ENCODE data around the gene NCOA3.

The NCOA3 gene

GRCh38 chr20:47653869-47654268 lies 152.2 kb downstream of the NCOA3 start:
- Histone ChIP-seq H3K4me1 (ENCODE audit: low read depth, poor library complexity, severe bottlenecking) (no peaks in the 10 kb centered on the region), H2AFZ (ENCODE audit: low read depth) (no peak overlapping the region), H3K4me2 (no peak overlapping the region), H3K4me3 (IDR thresholded peaks at IDR 0.05; ENCODE audit: insufficient read depth, low read depth, low read length) (no peak overlapping the region), H3K27ac (no peak overlapping the region), H3K27me3 (ENCODE audit: insufficient read depth, low read depth) (no peaks in the 10 kb centered on the region), H3K79me2 (ENCODE audit: insufficient read depth, low read depth) (no peaks in the 10 kb centered on the region), H3K36me3 (ENCODE audit: insufficient read depth) (0 out of 2 replicates have a peak, but pooled peaks cover 2% of the 10 kb centered on the region), H4K20me1 (ENCODE audit: insufficient read depth) (no peaks in the 10 kb centered on the region), H3K9ac (no peak overlapping the region)
- TF ChIP-seq, protein P1, sequence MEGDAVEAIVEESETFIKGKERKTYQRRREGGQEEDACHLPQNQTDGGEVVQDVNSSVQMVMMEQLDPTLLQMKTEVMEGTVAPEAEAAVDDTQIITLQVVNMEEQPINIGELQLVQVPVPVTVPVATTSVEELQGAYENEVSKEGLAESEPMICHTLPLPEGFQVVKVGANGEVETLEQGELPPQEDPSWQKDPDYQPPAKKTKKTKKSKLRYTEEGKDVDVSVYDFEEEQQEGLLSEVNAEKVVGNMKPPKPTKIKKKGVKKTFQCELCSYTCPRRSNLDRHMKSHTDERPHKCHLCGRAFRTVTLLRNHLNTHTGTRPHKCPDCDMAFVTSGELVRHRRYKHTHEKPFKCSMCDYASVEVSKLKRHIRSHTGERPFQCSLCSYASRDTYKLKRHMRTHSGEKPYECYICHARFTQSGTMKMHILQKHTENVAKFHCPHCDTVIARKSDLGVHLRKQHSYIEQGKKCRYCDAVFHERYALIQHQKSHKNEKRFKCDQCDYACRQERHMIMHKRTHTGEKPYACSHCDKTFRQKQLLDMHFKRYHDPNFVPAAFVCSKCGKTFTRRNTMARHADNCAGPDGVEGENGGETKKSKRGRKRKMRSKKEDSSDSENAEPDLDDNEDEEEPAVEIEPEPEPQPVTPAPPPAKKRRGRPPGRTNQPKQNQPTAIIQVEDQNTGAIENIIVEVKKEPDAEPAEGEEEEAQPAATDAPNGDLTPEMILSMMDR (conservative IDR thresholded peaks at IDR 0.05; ENCODE audit: low read depth, low read length), result no peak

DNA sequence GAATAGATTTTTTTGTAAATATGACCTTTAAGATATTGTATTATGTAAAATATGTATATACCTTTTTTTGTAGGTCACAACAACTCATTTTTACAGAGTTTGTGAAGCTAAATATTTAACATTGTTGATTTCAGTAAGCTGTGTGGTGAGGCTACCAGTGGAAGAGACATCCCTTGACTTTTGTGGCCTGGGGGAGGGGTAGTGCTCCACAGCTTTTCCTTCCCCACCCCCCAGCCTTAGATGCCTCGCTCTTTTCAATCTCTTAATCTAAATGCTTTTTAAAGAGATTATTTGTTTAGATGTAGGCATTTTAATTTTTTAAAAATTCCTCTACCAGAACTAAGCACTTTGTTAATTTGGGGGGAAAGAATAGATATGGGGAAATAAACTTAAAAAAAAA lies 152.7 kb downstream of the NCOA3 start:
- TF ChIP-seq, protein P1 (conservative IDR thresholded peaks at IDR 0.05; ENCODE audit: low read depth, low read length), result no peak
- Histone ChIP-seq H3K36me3 (ENCODE audit: insufficient read depth) (0 out of 2 replicates have a peak, but pooled peaks cover 2% of the 10 kb centered on the region), H3K27me3 (ENCODE audit: insufficient read depth, low read depth) (no peaks in the 10 kb centered on the region), H2AFZ (ENCODE audit: low read depth) (no peak overlapping the region), H3K9ac (no peak overlapping the region), H3K4me2 (no peak overlapping the region), H3K4me1 (ENCODE audit: low read depth, poor library complexity, severe bottlenecking) (no peaks in the 10 kb centered on the region), H3K27ac (no peak overlapping the region), H4K20me1 (ENCODE audit: insufficient read depth) (no peaks in the 10 kb centered on the region), H3K79me2 (ENCODE audit: insufficient read depth, low read depth) (no peaks in the 10 kb centered on the region), H3K4me3 (IDR thresholded peaks at IDR 0.05; ENCODE audit: insufficient read depth, low read depth, low read length) (no peak overlapping the region)

- H3K4me2 ChIP-seq, result no peak overlapping the region
- no peaks in the 10 kb centered on the region for H3K79me2 ChIP-seq (ENCODE audit: insufficient read depth, low read depth)
- H3K4me1 ChIP-seq (ENCODE audit: low read depth, poor library complexity, severe bottlenecking), result no peaks in the 10 kb centered on the region
- no peak overlapping the region for H3K9ac ChIP-seq
- no peak overlapping the region for H2AFZ ChIP-seq (ENCODE audit: low read depth)
- no peaks in the 10 kb centered on the region for H3K27me3 ChIP-seq (ENCODE audit: insufficient read depth, low read depth)
- H3K27ac ChIP-seq, result no peak overlapping the region
- no peak overlapping the region for H3K4me3 ChIP-seq (IDR thresholded peaks at IDR 0.05; ENCODE audit: insufficient read depth, low read depth, low read length)
- H4K20me1 ChIP-seq (ENCODE audit: insufficient read depth), result no peaks in the 10 kb centered on the region
- TF ChIP-seq, protein P1 (conservative IDR thresholded peaks at IDR 0.05; ENCODE audit: low read depth, low read length), result no peak
- 0 out of 2 replicates have a peak, but pooled peaks cover 2% of the 10 kb centered on the region for H3K36me3 ChIP-seq (ENCODE audit: insufficient read depth)
These were observed 153.9 kb downstream of the NCOA3 start for GRCh38 chr20:47655635-47656034.

- Histone ChIP-seq H3K9ac (no peak overlapping the region), H3K4me2 (no peak overlapping the region), H3K27me3 (ENCODE audit: insufficient read depth, low read depth) (no peaks in the 10 kb centered on the region), H3K36me3 (ENCODE audit: insufficient read depth) (0 out of 2 replicates have a peak, but pooled peaks cover 2% of the 10 kb centered on the region), H3K4me3 (IDR thresholded peaks at IDR 0.05; ENCODE audit: insufficient read depth, low read depth, low read length) (no peak overlapping the region), H3K27ac (no peak overlapping the region), H2AFZ (ENCODE audit: low read depth) (no peak overlapping the region), H3K4me1 (ENCODE audit: low read depth, poor library complexity, severe bottlenecking) (no peaks in the 10 kb centered on the region), H3K79me2 (ENCODE audit: insufficient read depth, low read depth) (no peaks in the 10 kb centered on the region), H4K20me1 (ENCODE audit: insufficient read depth) (no peaks in the 10 kb centered on the region)
- TF ChIP-seq, protein P1 (conservative IDR thresholded peaks at IDR 0.05; ENCODE audit: low read depth, low read length), result no peak
These were observed 154.6 kb downstream of the NCOA3 start for GRCh38 chr20:47656318-47656717.
